Body of pancreas (tissue), 4 donors: ENCODE measurements around the gene ATP2B2.

Source experiments
- POLR2A ChIP-seq, 3 donors: fragments of 450-650 bp; IDR thresholded peaks; one replicate each; pipeline ENCODE4 v1.6.1; 2016; ENCODE audit warnings: antibody characterized with exemption in 3 of 3, mild to moderate bottlenecking in 2 of 3
- TF ChIP-seq, protein P1 (sequence below), 7 experiments: fragments of 450-650 bp in 4 of 7; fragments of 200-600 bp in 3 of 7; sonication (generic) in 3 of 7; IDR thresholded peaks; one replicate each; pipeline ENCODE4 v1.5.1; 2016 to 2019; ENCODE audit warnings: antibody characterized with exemption in 7 of 7

GRCh38 chr3:10462641-10463532 is 42.5 kb downstream of the ATP2B2 start:
- TF ChIP-seq, protein P1, sequence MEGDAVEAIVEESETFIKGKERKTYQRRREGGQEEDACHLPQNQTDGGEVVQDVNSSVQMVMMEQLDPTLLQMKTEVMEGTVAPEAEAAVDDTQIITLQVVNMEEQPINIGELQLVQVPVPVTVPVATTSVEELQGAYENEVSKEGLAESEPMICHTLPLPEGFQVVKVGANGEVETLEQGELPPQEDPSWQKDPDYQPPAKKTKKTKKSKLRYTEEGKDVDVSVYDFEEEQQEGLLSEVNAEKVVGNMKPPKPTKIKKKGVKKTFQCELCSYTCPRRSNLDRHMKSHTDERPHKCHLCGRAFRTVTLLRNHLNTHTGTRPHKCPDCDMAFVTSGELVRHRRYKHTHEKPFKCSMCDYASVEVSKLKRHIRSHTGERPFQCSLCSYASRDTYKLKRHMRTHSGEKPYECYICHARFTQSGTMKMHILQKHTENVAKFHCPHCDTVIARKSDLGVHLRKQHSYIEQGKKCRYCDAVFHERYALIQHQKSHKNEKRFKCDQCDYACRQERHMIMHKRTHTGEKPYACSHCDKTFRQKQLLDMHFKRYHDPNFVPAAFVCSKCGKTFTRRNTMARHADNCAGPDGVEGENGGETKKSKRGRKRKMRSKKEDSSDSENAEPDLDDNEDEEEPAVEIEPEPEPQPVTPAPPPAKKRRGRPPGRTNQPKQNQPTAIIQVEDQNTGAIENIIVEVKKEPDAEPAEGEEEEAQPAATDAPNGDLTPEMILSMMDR (IDR thresholded peaks at IDR 0.05): no peak
- TF ChIP-seq POLR2A (IDR thresholded peaks at IDR 0.05): no peak
